ENCODE results near the gene TRAIP. TPM values are rescaled to one million over a fixed set of nuclear protein-coding genes. Genes with fewer than 3 reads are reported as not detected.

TRAIP gene
- total RNA-seq, 4 donors from 2014 or later = 2.1 to 8.3 (median 4.7) TPM

DNA sequence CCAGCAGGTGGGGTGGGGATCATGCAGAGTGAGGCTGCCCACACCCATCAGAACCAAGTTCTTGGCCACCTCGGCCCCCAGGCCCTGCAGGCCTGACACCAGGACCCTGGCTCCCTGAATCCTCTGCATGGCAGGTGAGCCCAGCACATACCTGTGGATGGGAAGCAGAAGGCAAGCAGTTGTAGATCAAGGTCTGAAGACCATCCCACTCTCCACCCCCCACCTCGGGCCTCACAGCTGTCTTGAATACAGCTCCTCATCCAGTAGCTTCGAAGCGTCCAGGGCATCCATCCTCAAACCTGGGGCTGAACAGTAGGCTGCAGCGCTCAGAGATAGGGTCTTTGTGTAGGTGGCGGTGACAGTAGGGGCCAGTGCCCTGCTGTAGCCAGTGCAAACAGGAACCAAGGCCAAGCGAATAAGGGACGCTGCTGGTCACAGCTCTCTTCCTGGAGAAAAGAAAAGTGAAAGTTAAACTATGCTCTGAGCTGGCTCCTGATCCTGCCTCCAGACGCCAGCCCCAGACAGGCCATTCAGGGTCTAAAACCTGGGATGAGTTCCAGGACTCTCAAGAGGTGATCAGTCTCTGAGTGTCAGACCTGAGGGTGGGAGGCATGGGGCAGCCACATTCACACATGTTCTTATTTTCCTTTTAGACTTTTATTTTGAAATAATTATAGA is 42.7 kb downstream of the TRAIP start, which contains the start of gene UBA7:
TSS of gene UBA7 (minus strand) at position 457 of the 678 bp plus-strand sequence. CDS start at position 291, 166 bp downstream.
- H3K4me1 ChIP-seq = peaks cover 9 to 24% (median 14%) of the 10 kb centered on the region in 4 donors
- no peaks in the 10 kb centered on the region for H3K9me3 ChIP-seq
- DNase-seq = peak; percentile 63 to 75 (median 66)
- peaks cover 0 to 38% (median 0%) of the 10 kb centered on the region in 3 donors for H3K36me3 ChIP-seq
- H3K4me3 ChIP-seq = peak within 1 kb of the TSS; percentile 41 to 69 (median 57)
- H3K27me3 ChIP-seq = no peaks in the 10 kb centered on the region
- H3K27ac ChIP-seq = peak within 1 kb of the TSS; percentile 81 to 87 (median 82)
- peak; percentile 21 to 26 for TF ChIP-seq POLR2A (IDR thresholded peaks at IDR 0.05)
- TF ChIP-seq CTCF (IDR thresholded peaks at IDR 0.05) = no peak

DNA sequence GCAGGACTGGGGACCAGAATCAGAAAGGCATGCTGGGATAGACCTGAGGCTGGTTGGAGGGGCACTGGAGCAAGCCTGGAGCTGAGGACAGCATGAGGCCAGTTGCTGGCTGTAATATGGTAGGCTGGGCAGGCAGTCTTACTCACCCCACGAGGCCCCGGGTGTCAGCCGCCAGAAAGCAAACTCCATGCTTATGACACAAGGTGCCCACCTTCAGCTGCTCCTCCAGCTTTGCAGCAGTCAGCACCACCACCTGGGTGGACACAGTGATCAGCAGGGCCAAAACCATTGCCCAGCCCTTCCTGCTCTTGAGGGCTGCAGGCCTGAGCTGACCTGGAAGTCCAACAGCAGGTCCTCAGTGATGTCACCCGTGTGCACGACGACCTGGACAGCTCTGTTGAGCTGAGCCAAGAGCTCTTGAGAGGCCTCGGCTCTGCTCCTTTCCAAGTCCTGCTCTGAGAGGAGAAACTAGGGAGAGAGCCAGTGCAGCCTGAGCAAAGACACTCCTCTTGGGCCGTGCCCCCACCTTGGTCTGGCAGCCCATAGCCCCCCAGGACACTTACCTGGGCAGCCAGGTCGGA is 43.4 kb downstream of the TRAIP start:
- Histone ChIP-seq H3K4me1 (peaks cover 9 to 24% (median 15%) of the 10 kb centered on the region in 4 donors), H3K36me3 (peaks cover 0 to 38% (median 0%) of the 10 kb centered on the region in 3 donors), H3K4me3 (peak overlapping the region; percentile 41 to 69 (median 57)), H3K27me3 (no peaks in the 10 kb centered on the region), H3K27ac (peak overlapping the region; percentile 81 to 87 (median 82)), H3K9me3 (no peaks in the 10 kb centered on the region)
- TF ChIP-seq CTCF (IDR thresholded peaks at IDR 0.05) (no peak), POLR2A (IDR thresholded peaks at IDR 0.05) (no peak)
- no peak for DNase-seq

- Histone ChIP-seq H3K9me3 (no peaks in the 10 kb centered on the region), H3K27ac (peak overlapping the region in 3 of 4 donors; percentile 47 to 98 (median 90)), H3K4me1 (peaks cover 1 to 50% (median 48%) of the 10 kb centered on the region in 4 donors), H3K36me3 (peaks cover 0 to 45% (median 0%) of the 10 kb centered on the region in 3 donors), H3K27me3 (no peaks in the 10 kb centered on the region), H3K4me3 (no peak overlapping the region)
- DNase-seq = peak in 1 of 3 donors; percentile 39
- TF ChIP-seq POLR2A (IDR thresholded peaks at IDR 0.05) (no peak), CTCF (IDR thresholded peaks at IDR 0.05) (no peak)
These were observed 48.8 kb downstream of the TRAIP start for GRCh38 chr3:49807431-49808114.

DNA sequence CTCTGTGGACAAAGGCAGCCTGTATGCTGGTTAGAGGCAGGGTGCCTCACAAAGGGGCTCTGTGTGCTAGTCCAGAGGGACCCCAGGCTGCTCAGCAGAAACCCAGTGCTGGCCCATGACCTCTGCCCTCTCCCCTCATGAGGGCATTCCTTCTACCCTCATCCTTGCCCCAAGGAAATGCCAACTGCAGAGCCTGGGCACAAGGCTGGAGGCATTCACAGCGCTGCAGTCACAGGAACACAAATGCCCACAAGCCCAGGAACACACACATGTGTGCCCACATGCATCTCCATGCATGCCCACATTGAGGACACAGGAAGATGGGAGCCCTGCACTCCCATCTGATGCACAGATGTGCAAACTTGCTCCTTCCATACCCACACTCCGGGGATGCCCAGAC is 49.5 kb downstream of the TRAIP start:
- TF ChIP-seq CTCF (IDR thresholded peaks at IDR 0.05) = no peak
- TF ChIP-seq POLR2A (IDR thresholded peaks at IDR 0.05) = no peak

DNA sequence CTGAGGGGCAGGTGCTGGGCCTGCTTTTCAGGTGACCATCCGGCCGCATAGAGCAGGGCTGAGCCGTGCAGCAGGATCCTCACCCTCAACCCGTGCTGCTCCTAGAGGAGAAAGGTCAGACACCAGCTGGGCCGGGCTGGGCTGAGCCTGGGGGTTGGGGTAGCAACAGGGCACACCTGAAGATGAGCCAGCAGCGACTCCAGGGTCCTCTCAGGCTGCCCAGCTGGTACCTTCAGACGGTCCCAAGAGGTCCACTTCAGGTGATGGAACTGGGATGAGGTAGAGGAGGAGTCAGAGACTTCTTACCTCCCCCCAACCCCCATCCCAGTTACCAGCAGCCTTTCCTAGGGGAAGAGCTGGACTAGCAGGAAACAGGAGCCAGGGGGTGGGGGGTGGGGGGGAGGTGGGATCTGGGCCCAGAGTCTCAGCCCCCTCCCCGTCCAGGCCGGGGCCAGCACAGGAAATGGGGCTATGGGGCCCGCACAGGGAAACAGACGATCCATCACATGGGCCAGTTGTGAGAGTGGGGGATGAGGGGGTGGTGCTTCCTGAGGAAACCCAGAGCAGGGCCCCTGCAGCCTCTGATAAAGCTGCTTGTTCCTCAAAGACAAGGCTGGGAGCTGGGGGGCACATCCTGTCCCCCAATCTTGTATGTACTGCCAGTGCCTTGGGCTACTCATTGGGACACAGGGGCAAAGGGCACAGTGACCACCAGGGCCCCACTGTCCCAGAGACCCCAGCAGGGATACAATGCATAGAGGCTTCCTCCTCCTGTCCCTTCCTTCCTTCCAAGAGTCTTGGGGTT is 50.3 kb downstream of the TRAIP start:
- no peak for TF ChIP-seq CTCF (IDR thresholded peaks at IDR 0.05)
- TF ChIP-seq POLR2A (IDR thresholded peaks at IDR 0.05) = no peak
- H3K9me3 ChIP-seq = no peaks in the 10 kb centered on the region
- DNase-seq = peak in 2 of 3 donors; percentile 88
- no peaks in the 10 kb centered on the region for H3K27me3 ChIP-seq
- H3K27ac ChIP-seq = peak overlapping the region; percentile 78 to 98 (median 89)
- peaks cover 0 to 30% (median 0%) of the 10 kb centered on the region in 3 donors for H3K36me3 ChIP-seq
- H3K4me1 ChIP-seq = peaks cover 0 to 45% (median 41%) of the 10 kb centered on the region in 4 donors
- H3K4me3 ChIP-seq = peak overlapping the region in 1 of 4 donors; percentile 80

More for the DNA sequence above, 49.5 kb downstream of the TRAIP start:
- Histone ChIP-seq H3K9me3 (no peaks in the 10 kb centered on the region), H3K4me3 (no peak overlapping the region), H3K27ac (peak overlapping the region; percentile 78 to 98 (median 89)), H3K27me3 (no peaks in the 10 kb centered on the region), H3K36me3 (peaks cover 0 to 37% (median 0%) of the 10 kb centered on the region in 3 donors), H3K4me1 (peaks cover 0 to 45% (median 42%) of the 10 kb centered on the region in 4 donors)
- no peak for DNase-seq

Measured in Peyer's patch (tissue), 4 donors.